GM19395 (cell line): ENCODE measurements around the gene CCDC127.

Experiments
- ATAC-seq: cut with Tn5 transposase; IDR thresholded peaks from one replicate; pipeline ENCODE4 v1.9.1; 2021; ENCODE audit warnings: mild to moderate bottlenecking, moderate library complexity; ENCODE audit not compliant: unreplicated experiment

Gene CCDC127

DNA sequence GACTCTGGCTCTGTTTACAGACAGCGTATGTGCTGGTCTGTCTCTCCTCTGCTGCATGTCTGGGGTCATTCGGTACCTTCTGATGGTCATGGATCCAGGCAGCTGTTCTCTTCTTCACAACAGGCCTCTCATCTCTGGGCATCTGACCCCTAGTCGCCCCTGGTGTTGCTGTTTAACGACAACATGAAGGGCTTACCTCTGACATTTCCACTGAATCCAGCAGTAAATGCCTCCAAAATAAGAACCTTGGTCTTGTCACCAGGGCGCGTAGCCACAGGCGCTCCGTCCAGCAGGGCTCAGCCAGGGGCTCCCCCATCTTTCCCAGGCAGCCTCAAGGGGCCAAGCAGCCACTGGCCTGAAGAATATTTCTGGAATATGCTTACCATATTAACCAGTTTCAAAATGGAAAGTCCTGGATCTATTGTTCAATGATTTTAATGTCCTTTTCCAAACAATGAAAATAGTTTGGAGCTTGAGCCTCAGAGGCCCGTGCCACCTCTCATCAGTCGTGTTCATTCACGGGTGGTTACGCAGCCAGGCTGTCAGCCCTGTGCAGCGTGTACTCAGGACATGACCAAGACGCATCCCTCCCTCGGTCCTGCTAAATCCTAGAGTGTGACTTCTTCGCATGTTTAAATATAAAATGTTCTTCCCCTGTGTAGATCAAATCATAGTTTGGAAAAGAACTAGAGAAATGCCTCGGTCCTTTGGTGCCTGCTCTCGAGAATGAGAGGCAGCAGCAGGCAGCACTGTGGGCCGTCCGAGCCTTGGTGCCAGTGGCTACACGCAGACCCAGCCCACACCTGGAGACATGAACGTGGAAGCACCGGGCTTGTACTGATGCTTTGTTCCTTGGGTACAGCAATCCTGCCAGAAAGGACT lies 56.8 kb downstream of the CCDC127 start:
- ATAC-seq: no peak

DNA sequence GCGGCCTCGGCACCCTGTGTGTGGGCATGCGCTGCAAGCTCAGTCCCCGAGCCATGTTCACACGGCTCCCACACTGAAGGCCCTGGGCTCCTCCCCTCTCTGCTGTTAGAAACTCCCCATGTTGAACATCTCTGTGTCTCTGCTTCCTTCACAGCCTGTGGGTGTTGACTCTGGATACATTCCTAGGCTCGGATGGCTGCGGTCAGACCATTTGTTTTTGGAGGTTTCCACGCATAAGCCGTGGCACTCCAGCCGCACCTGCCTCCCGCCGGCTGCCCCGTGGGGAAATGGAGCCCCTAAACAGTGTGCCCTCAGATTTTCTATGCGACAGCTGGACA lies 57.8 kb downstream of the CCDC127 start:
- no peak for ATAC-seq

DNA sequence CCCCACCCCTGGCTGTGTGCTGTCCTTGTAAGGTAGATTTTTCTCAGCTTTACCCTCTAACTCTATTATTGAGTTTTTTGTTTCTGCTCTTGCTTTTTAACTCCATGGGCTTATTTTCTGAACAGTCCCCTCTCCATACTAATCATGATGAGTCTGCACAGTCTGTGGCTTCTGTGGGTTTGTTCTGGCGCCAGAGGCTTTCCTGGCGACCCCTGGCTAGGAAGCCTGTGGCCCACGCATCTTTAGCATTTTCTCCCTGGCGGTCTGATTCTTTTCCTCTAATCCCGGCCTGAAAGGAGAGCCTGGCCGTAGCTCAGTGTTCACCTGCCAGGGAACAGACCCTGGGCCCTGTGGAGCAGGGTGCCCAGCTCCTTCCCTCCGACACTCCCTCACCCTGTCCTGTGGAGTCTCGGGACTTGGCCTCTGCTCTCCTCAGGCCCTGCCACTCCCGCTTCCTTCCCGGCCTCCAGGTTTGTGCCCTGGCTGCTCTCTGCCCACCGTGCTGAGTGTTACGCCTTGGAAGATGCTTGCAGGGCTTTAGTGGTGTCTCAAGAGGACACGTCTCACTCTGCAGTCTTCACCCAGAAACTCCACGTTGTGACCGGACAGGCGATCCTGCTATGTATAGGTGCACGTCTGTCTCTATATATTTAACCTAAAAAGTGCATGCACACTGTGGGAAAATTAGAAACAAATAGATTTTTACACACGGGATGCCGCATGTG lies 58.3 kb downstream of the CCDC127 start:
- no peak for ATAC-seq

DNA sequence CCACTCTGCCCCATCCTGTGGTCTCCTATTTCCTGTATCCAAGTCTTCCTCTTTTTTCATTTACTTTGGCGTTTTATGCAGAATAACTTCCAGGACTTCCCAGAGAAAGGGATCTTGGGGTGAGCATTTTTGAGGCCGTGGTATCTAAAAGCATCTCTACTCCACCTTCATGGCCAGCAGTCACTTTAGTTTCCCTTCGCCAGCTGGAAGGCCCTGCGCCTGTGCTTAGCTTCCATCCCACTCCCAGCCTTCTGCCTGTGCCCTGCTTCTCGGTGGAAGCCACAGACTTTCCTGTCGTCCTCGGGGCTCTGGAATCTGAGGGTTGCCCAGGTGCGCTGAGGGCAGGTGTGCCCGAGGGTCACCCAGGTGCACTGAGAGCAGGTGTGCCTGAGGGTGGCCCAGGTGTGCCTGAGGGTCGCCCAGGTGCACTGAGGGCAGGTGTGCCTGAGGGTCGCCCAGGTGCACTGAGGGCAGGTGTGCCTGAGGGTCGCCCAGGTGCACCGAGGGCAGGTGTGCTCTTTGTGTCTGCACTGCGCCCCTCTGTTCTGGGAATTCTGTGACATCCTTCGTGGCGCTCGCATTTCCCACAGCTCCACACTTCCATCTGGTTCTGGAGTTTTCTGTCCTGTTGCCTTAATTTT lies 59.0 kb downstream of the CCDC127 start:
- no peak for ATAC-seq

DNA sequence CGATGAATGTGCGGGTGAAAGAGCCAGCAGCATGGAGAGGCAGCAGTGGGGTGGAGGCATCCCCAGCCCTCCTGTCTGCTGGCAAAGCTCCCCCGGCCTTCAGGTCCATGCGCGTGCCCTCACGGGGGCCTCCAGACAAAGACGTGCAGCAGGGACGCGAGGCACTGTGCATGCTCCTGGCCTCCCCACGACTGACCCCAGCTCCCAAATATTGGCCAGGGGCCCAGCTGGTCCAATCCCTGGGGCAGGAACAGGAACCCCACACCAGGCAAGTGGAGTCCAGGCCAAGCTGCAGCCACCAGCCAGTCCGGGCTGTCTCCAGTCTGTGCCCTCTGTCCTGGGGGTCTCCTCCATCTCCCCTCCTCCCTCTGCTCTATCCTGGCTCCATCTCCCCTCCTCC lies 60.2 kb downstream of the CCDC127 start:
- ATAC-seq: no peak

DNA sequence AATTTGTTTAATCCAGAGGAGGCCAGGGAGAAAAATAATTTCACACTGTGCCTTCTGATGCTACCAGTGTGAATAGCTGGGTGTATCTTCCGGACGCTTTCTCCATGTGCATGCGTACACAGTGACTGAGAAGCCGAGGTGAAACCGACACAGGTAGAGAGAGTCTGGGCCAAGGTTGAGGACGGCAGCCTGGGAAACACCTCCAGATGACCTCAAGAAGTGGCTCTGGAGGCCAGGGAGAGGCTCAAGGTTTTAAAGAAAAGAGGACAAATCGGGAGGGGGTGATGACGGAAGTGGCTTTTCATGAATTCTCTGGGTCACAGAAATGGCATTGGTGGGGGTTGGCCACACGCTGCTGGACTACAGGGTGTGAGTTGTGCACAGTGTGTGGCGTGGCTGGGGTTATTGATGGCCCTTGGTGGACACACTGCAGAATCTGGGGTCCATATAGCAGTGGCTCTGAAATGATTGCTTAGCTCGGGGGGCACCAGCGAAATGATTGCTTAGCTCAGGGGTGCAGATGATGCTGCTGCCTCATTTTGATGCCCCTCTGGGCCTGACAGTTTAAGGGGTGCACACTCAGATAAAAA lies 60.7 kb downstream of the CCDC127 start:
- ATAC-seq: no peak

DNA sequence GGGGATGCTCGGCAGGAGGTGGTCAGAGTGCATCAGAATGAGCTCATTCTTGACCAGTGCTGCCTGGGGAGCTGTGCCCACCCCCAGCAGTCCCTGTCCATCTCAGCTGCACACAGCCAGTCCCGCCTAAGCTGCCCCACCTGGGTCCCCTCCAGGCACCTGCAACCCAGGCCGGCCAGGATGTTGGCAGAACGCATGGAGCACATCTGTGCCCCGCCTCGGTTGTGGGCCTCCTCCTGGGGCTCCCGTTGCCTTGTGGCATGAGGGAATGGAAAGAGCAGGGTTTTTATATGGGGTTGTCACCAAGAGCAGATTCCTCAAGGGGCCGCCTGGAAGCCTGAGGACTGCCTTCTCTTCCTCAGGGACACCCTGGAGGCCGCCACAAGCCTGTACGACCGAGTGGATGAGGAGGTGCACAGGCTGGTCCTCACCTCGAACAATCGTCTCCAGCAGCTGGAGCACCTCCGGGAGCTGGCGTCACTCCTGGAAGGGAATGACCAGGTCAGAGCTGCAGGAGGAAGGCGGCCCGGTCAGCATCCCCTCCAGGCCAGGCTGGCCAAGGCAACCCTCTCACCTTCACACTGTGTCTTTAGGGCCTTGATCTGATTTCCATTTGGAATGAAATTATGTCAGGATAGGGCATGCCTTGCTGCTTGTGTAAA lies 61.4 kb downstream of the CCDC127 start:
- ATAC-seq: no peak

DNA sequence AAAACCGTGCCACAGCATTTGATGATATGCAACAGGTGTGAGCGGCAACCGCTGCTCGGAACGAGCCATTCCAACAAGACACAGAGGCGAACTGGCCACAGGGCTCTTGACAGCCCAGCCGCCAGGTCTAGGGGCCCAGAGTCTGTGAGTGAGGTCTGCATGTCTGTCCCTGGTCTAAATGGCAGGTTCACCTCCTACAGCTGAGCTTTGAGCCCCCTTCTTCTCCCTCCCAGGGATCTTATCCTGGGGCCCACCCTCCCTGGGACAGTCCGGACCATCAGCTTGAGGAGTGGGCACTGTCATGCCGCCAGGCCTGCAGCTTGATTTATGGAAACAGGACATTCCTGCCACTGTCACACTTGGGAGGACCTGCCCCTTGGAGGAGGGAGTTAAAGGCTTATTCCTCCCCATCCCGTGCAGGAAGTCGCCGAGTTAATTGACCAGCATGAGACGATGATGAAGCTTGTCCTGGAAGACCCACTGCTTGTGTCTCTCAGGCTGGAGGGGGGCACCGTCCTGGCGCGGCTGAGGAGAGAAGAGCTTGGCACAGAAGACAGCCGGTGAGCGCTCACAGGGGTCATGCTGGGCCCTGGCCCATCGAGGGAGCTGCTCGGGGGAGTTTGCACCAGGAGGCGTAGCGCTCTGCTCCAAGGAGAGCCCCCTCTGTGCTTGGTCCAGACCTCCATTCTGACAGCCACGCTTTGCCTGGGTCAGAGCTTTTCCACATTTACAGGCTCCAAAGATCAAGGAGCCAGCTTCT lies 62.1 kb downstream of the CCDC127 start:
- ATAC-seq: no peak

DNA sequence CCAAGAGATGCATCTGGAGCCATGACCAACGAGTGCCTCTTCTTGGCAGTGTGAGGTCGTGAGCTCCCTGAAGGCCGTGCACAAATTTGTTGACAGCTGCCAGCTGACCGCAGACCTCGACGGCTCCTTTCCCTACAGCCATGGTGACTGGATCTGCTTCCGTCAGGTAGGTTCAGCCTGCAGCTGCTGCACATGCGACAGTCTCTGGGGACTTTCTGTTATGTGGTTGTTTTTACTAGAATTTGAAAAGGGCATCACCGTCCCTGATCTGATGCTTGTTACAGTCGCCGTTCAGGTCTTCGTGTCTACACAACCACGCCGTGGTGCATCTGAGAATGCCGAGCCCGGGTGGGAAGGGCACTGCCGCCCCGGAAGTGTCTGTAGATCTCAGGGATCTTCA lies 63.1 kb downstream of the CCDC127 start:
- no peak for ATAC-seq

DNA sequence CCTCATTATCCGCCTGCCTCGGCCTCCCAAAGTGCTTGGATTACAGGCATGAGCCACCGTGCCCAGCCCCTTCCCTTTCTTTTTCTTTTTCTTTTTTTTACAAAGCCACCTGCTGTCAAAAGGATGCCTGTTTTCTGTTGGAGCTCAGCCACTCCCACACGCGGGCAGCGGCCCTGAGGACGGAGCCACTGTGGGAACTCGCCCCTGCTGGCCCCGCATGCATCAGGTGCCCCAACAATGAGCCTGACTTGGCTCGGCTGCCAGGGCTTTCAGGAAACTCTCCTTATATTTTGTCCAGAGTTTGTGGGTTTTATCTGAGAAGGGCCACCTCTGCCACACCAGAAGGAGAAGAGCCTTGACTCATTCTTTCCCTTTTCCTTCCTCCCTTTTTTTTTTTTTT lies 63.7 kb downstream of the CCDC127 start:
- no peak for ATAC-seq

DNA sequence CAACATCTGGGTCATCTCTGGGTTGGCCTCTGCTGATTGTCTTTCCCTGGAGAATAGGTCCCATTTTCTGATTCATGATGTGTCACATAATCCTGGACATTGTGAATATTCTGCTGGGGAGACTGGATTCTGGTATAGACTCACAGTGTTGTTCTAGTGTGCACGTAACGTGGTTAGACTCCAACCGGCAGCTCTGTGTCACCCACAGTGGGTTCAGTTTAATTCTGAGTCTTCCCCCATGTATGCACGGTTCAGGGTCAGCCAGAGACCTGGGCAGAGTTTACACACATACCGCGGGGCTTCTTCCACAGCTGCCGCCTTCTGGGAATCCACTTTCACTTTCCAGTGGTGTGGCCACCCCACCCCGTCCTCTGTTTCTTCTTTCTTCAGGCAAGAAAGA lies 64.7 kb downstream of the CCDC127 start:
- ATAC-seq: no peak

DNA sequence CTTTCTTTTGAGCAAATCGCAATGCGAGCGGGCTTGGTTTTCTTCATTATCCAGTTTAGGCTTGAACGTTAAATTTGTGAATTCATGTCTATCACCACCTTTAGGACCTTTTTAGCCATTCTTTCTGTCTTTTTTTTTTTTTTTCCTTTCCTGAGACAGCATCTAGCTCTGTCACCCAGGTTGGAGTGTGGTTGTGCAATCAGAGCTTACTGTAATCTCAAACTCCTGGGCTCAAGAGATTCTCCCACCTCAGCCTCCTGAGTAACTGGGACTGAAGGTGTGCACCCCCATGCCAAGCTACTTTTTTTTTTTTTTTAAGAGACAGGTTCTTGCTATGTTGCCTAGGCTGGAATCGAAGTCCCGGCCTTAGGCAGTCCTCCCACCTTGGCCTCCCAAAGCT lies 65.9 kb downstream of the CCDC127 start:
- no peak for ATAC-seq

DNA sequence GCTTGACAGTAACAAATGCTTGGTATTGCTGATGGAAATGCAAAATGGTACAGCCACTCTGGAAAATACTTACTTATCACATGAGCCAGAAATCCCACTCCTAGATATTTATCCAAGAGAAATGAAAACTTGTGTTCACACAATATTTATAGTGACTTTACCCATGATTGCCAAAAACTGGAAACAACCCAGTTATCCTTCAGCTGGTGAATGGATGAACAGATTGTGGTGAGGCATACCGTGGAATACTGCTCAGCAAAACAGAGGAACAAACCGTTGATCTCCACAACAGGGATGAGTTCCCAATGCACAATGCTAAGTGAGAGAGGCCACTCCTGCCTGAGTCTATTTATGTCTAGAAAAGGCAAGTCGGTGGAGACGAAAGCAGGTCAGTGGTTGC lies 67.2 kb downstream of the CCDC127 start:
- ATAC-seq: no peak

DNA sequence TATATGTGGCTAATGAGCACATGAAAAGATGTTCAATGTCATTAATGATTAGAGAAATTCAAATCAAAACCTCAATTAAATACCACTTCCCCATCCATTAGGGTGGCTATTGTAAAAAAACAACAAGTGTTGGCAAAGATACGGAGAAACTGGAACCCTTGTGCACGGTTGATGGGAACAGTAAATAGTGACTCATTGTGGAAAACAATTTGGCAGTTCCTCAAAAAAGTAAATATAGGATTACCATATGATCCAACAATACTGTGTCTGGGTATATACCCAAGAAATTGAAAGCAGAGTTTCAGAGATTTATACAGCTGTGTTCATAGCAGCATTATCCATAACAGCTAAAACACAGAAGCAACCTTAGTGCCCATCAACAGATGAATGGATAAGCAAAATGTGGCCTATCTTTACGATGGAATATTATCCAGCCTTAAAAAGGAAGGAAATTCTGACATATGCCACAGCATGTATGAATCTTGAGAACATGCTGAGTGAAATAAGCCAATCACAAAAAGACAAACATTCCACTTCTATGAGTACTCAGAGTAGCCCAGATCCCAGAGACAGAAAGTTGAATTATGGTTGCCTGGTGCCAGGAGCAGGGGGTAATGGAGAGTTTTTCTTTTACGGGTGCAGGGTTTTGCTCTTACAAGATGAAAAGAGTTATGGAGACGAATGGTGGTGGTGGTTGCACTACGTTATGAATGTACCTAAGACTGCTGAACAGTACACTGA lies 68.0 kb downstream of the CCDC127 start:
- ATAC-seq: no peak

DNA sequence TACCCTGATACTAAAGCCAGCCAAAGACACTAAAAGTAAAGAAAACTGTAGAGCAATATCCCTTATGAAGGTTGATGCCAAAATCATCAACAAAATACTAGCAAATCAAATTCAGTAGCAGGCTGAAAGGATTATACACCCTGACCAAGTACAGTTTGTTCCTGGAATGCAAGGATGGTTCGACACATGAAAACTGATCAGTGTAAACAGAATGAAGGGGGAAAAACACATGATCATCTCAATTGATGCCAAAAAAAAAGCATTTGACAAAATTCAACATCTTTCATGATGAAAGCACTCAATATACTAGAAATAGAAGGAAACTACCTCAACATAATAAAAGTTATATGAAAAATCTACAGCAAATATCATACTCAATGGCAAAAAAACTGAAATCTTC lies 70.2 kb downstream of the CCDC127 start:
- no peak for ATAC-seq
